K562 (cell line): ENCODE measurements around the gene GVQW3. TPM values are rescaled to one million over a fixed set of nuclear protein-coding genes. Genes with fewer than 3 reads are reported as not detected.

ENCODE experiments used
- ATAC-seq: fragments of 200-7000 bp; cut with Tn5 transposase; 3 replicates; pipeline ENCODE4 v1.9.1; 2020; ENCODE audit warnings: moderate library complexity
- BruUV-seq: library from RNA; stranded (reverse); fragments of 400-500 nt; replicated peaks from 2 replicates; lab custom pipeline; 2021; lab: Mats Ljungman, UMichigan
- CTCF ChIA-PET: fragments of 300-600 bp; formaldehyde crosslinking; extraction: SDS; loops from one replicate; lab custom pipeline; 2021; ENCODE audit warnings: low intra/inter-chr PET ratio; lab: Yijun Ruan, JAX
- POLR2A ChIA-PET: fragments of 300-600, 350-650 bp; sonication (Branson Sonifier 250); formaldehyde crosslinking; extraction: SDS; loops from one replicate; lab custom pipeline; 2021; ENCODE audit warnings: antibody characterized with exemption, inconsistent platforms; lab: Yijun Ruan, JAX
- DNase-seq, 4 experiments: peaks; one replicate each; pipeline versions ENCODE4 v3.0.0 to v3.0.0-alpha.2; 2011 to 2018; ENCODE audit warnings: low spot score in 3 of 4, mixed read lengths in 3 of 4; ENCODE audit errors: extremely low read depth in 1 of 4
- FAIRE-seq: peaks from 2 replicates; lab custom pipeline; 2011; peaks lifted over from hg19 to GRCh38; lab: Jason Lieb, UNC
- H2AFZ ChIP-seq: 2 replicates; pipeline ENCODE4 v1.6.0; 2011; ENCODE audit warnings: low read depth, low read length, control low read depth, inconsistent platforms
- H3K27ac ChIP-seq: fragments of 200-600 bp; 3 replicates; pipeline ENCODE4 v1.8.0; 2011; ENCODE audit warnings: low read depth, mild to moderate bottlenecking, control low read depth, inconsistent platforms, low read length, moderate library complexity, mixed read lengths; ENCODE audit errors: extremely low read depth
- H3K27me3 ChIP-seq, 2 experiments: fragments of 300-600 bp in 1 of 2; 2 replicates in 1 of 2; 3 replicates in 1 of 2; pipeline versions ENCODE4 v1.6.0 to v1.8.0; 2011; ENCODE audit warnings: inconsistent platforms in 2 of 2, low read length in 2 of 2, mild to moderate bottlenecking in 1 of 2, mixed read lengths in 1 of 2, moderate library complexity in 1 of 2; ENCODE audit not compliant: control insufficient read depth in 2 of 2, insufficient read depth in 2 of 2
- H3K36me3 ChIP-seq: fragments of 300-600 bp; 3 replicates; pipeline ENCODE4 v1.8.0; 2011; ENCODE audit warnings: mild to moderate bottlenecking, low read length, inconsistent platforms; ENCODE audit not compliant: control insufficient read depth, insufficient read depth
- H3K4me1 ChIP-seq, 2 experiments: fragments of 200-600 bp in 1 of 2; replicated peaks in 1 of 2; 2 replicates in 1 of 2; 3 replicates in 1 of 2; pipeline versions ENCODE4 v1.5.1 to v1.8.0; 2011; ENCODE audit warnings: inconsistent platforms in 2 of 2, low read length in 2 of 2, mild to moderate bottlenecking in 1 of 2, mixed read lengths in 1 of 2, moderate library complexity in 1 of 2; ENCODE audit not compliant: control insufficient read depth in 2 of 2, insufficient read depth in 2 of 2
- H3K4me2 ChIP-seq: 2 replicates; pipeline ENCODE4 v1.6.1; 2011; ENCODE audit warnings: low read length, control low read depth, inconsistent platforms, mixed read lengths; ENCODE audit not compliant: insufficient read depth
- H3K4me3 ChIP-seq: fragments of 200-600 bp; sonication (generic), shearing (Covaris generic); 2 replicates; pipeline ENCODE4 v1.5.1; 2016; ENCODE audit warnings: control low read depth, inconsistent platforms
- H3K79me2 ChIP-seq: fragments of 200-600 bp; 3 replicates; pipeline ENCODE4 v1.8.0; 2011; ENCODE audit warnings: low read length, inconsistent platforms; ENCODE audit not compliant: control insufficient read depth, insufficient read depth
- H3K9ac ChIP-seq, 2 experiments: 2 replicates each; pipeline versions ENCODE4 v1.6.0 to v1.6.1; 2011; ENCODE audit warnings: low read depth in 2 of 2, low read length in 2 of 2, control low read depth in 1 of 2, inconsistent platforms in 1 of 2, mild to moderate bottlenecking in 1 of 2, mixed read lengths in 1 of 2; ENCODE audit not compliant: insufficient read depth in 1 of 2
- H3K9me1 ChIP-seq: one replicate; pipeline ENCODE4 v1.6.0; 2011; ENCODE audit warnings: inconsistent platforms, mild to moderate bottlenecking, low read length, moderate library complexity; ENCODE audit not compliant: control insufficient read depth, insufficient read depth
- H3K9me3 ChIP-seq: replicated peaks from 2 replicates; pipeline ENCODE4 v1.5.1; 2011; ENCODE audit warnings: low read depth, low read length, inconsistent platforms; ENCODE audit not compliant: control insufficient read depth, insufficient read depth
- H4K20me1 ChIP-seq: replicated peaks from 2 replicates; pipeline ENCODE4 v1.6.1; 2011; ENCODE audit warnings: low read length, inconsistent platforms, mixed read lengths; ENCODE audit not compliant: control insufficient read depth, insufficient read depth
- CBFA2T2 ChIP-seq: fragments of 450-650 bp; conservative IDR thresholded peaks from 2 replicates; pipeline ENCODE4 v1.6.1; 2017; ENCODE audit warnings: mild to moderate bottlenecking
- CREM ChIP-seq: IDR thresholded peaks from 2 replicates; pipeline ENCODE4 v1.6.1; 2014; ENCODE audit warnings: antibody characterized with exemption, low read depth
- CTCF ChIP-seq, 3 experiments: IDR thresholded peaks in 2 of 3; conservative IDR thresholded peaks in 1 of 3; 2 replicates each; pipeline ENCODE4 v1.5.1; 2011 to 2012; ENCODE audit warnings: low read length in 3 of 3, mild to moderate bottlenecking in 3 of 3, control low read depth in 2 of 3, improper control_type of control experiment in 1 of 3, inconsistent platforms in 1 of 3, low read depth in 1 of 3, mixed read lengths in 1 of 3, moderate library complexity in 1 of 3; ENCODE audit not compliant: insufficient read depth in 2 of 3
- MBD2 ChIP-seq: sonication (generic); IDR thresholded peaks from 2 replicates; pipeline ENCODE4 v1.6.1; 2016; ENCODE audit warnings: low read depth, borderline replicate concordance
- MEIS2 ChIP-seq: fragments of 450-650 bp; IDR thresholded peaks from 2 replicates; pipeline ENCODE4 v1.6.1; 2014; ENCODE audit warnings: mild to moderate bottlenecking; ENCODE audit not compliant: partially characterized antibody
- PBX2 ChIP-seq, 2 experiments: IDR thresholded peaks in 1 of 2; conservative IDR thresholded peaks in 1 of 2; 2 replicates each; pipeline ENCODE4 v1.6.1; 2016; ENCODE audit warnings: low read depth in 2 of 2, mild to moderate bottlenecking in 1 of 2, missing compliant biosample characterization in 1 of 2, missing genetic modification characterization in 1 of 2, moderate library complexity in 1 of 2
- WGBS: fragments of 100-300 bp; shearing (Covaris generic); methylation state at CpG from one replicate; pipeline ENCODE4 v1.1.6; 2016; ENCODE audit warnings: low coverage, mixed read lengths; ENCODE audit not compliant: insufficient coverage; ENCODE audit errors: missing lambda C conversion rate; 5-methylcytosine and 5-hydroxymethylcytosine counted together
- in situ Hi-C: fragments of 300-500 bp; cut with MboI; formaldehyde crosslinking; loops from 4 replicates; pipeline ENCODE4 v1.15.0; 2018; ENCODE audit warnings: inconsistent platforms, mixed read lengths
- intact Hi-C: fragments of 100-400 bp; cut with micrococcal nuclease; formaldehyde crosslinking; loops from 2 replicates; pipeline ENCODE4 v1.14.2; 2022
- polyA plus RNA-seq, 8 experiments: library from polyadenylated mRNA; depleted of rRNA in 4 of 8; stranded (reverse) in 5 of 8; unstranded in 3 of 8; fragments of >200 nt; fragmentation: Nextera tagmentation in 2 of 8; fragmentation: Illumina TruSeq in 1 of 8; extraction: Ambion mirVana in 2 of 8; extraction: Trizol in 1 of 8; gene quantifications; 2 replicates each; pipeline versions ENCODE4 v1.2.1 to v1.2.3, GENCODE V29; 2011 to 2014; ENCODE audit warnings: inconsistent platforms in 1 of 8, missing spikeins in 1 of 8
- total RNA-seq, 7 experiments: library from RNA; depleted of rRNA in 6 of 7; stranded (reverse); fragments of >200 nt in 6 of 7; fragmentation: Illumina TruSeq in 2 of 7; extraction: Trizol in 2 of 7; gene quantifications; 2 replicates each; pipeline versions ENCODE4 v1.2.1 to v1.2.3, GENCODE V29; 2011 to 2021; ENCODE audit warnings: low replicate concordance in 1 of 7
- TF ChIP-seq, protein P1 (sequence below): fragments of 450-650 bp; conservative IDR thresholded peaks from 2 replicates; pipeline ENCODE4 v1.6.1; 2016; ENCODE audit warnings: missing genetic modification characterization, low read depth, mild to moderate bottlenecking, control low read depth, missing compliant biosample characterization

Gene GVQW3
- total and polyA plus RNA-seq, 9 of the 15 experiments (the other 6 are each of a cell fraction or from before 2014, with no cell fraction given): 0.66 to 5.7 (median 2.1) TPM

GRCh38 chr11:76410851-76411357 is 29.8 kb downstream of the GVQW3 start:
- ATAC-seq (peak; percentile 56), DNase-seq (peak in 1 of 4 experiments; percentile 15), FAIRE-seq (no peak)
- no peaks in the 10 kb centered on the region for H3K79me2 ChIP-seq
- intact Hi-C loops: no loop called here
- H2AFZ ChIP-seq: no peak overlapping the region
- H3K9ac ChIP-seq: no peak overlapping the region
- no peaks in the 10 kb centered on the region for H3K4me1 ChIP-seq
- no peaks in the 10 kb centered on the region for H3K9me1 ChIP-seq
- POLR2A ChIA-PET: interaction anchor here (0.5 kb wide), 1 partner anchor 623 kb away, joined by 3 read pairs; no protein-coding TSS in a partner anchor
- no peaks in the 10 kb centered on the region for H4K20me1 ChIP-seq
- no peak overlapping the region for H3K4me2 ChIP-seq
- no peaks in the 10 kb centered on the region for H3K36me3 ChIP-seq
- no TSS peak for BruUV-seq
- H3K9me3 ChIP-seq: no peaks in the 10 kb centered on the region
- CTCF ChIA-PET: no interaction called here
- H3K27ac ChIP-seq: no peak overlapping the region
- WGBS: 2% methylated on average over 10 of the region's 10 CpGs
- in situ Hi-C loops: no loop called here
- TF ChIP-seq PBX2 (CRISPR knock-in tag; IDR thresholded peaks at IDR 0.05; ENCODE audit: low read depth) (no peak), PBX2 (tag; conservative IDR thresholded peaks at IDR 0.05; ENCODE audit: low read depth) (peak; percentile 74), CBFA2T2 (no peak), MBD2 (no peak), CTCF (IDR thresholded peaks at IDR 0.05 in 2 of 3, conservative IDR thresholded peaks at IDR 0.05 in 1 of 3; ENCODE audit: insufficient read depth in 2 of 3, low read depth in 1 of 3, low read length in 3 of 3) (peak in 1 of 3 experiments; percentile 11; a peak in 1 of 6 replicates), MEIS2 (peak; percentile 74), CREM (no peak)
- TF ChIP-seq, protein P1, sequence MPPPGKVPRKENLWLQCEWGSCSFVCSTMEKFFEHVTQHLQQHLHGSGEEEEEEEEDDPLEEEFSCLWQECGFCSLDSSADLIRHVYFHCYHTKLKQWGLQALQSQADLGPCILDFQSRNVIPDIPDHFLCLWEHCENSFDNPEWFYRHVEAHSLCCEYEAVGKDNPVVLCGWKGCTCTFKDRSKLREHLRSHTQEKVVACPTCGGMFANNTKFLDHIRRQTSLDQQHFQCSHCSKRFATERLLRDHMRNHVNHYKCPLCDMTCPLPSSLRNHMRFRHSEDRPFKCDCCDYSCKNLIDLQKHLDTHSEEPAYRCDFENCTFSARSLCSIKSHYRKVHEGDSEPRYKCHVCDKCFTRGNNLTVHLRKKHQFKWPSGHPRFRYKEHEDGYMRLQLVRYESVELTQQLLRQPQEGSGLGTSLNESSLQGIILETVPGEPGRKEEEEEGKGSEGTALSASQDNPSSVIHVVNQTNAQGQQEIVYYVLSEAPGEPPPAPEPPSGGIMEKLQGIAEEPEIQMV (tag): no peak
- H3K27me3 ChIP-seq: peaks cover 4 to 35% of the 10 kb centered on the region in 2 experiments; a peak in 4 of 5 replicates
- no peak overlapping the region for H3K4me3 ChIP-seq
